Ovary (tissue), 9 donors: ENCODE results near the gene KRTAP9-6. TPM values are rescaled to one million over a fixed set of nuclear protein-coding genes. Genes with fewer than 3 reads are reported as not detected.

Source experiments
- DNase-seq, 5 donors: peaks; one replicate each; pipeline ENCODE4 v3.0.0-alpha.2; 2019 to 2020
- H3K27ac ChIP-seq, 2 donors: fragments of 200-600 bp; one replicate each; pipeline versions ENCODE4 v1.5.1 to v1.8.0; 2019 to 2022
- H3K27me3 ChIP-seq: fragments of 200-600 bp; one replicate; pipeline ENCODE4 v1.8.0; 2022
- H3K36me3 ChIP-seq: fragments of 200-600 bp; sonication (generic); one replicate; pipeline ENCODE4 v1.5.1; 2019
- H3K4me1 ChIP-seq: one replicate; pipeline ENCODE4 v1.8.1; 2013; ENCODE audit warnings: mild to moderate bottlenecking, moderate library complexity; ENCODE audit not compliant: insufficient read depth
- H3K4me3 ChIP-seq: fragments of 200-600 bp; sonication (generic); one replicate; pipeline ENCODE4 v1.5.1; 2017
- H3K9me3 ChIP-seq, 2 donors: fragments of 200-600 bp in 1 of 2; sonication (generic) in 1 of 2; one replicate each; pipeline versions ENCODE4 v1.5.1 to v1.8.1; 2013 to 2019; ENCODE audit warnings: mild to moderate bottlenecking in 1 of 2, moderate library complexity in 1 of 2
- EP300 ChIP-seq: sonication (generic); formaldehyde crosslinking; IDR thresholded peaks from one replicate; pipeline ENCODE4 v1.6.1; 2017; ENCODE audit warnings: antibody characterized with exemption
- POLR2A ChIP-seq: fragments of 450-650 bp; IDR thresholded peaks from one replicate; pipeline ENCODE4 v1.6.1; 2017; ENCODE audit warnings: antibody characterized with exemption, mild to moderate bottlenecking, moderate library complexity
- WGBS, 3 donors: extraction: QIAGEN DNeasy Blood & Tissue Kit in 1 of 3; methylation state at CpG; one replicate each; pipeline versions ENCODE4 v1.1.5 to v1.1.7; 2013 to 2017; 5-methylcytosine and 5-hydroxymethylcytosine counted together
- intact Hi-C, 4 donors: fragments of 100-400 bp; cut with DNase I; formaldehyde crosslinking; loops; one replicate each; pipeline versions ENCODE4 v1.11.0 to v1.15.1; 2022 to 2023
- polyA plus RNA-seq, 2 donors: library from polyadenylated mRNA; stranded (reverse); fragments of 200-250 nt in 1 of 2; fragments of 350-450 nt in 1 of 2; fragmentation: Illumina TruSeq in 1 of 2; extraction: RNeasy Lipid Tissue Mini Kit (QIAGEN cat#74804) in 1 of 2; gene quantifications; one replicate each; pipeline ENCODE4 v1.2.3, GENCODE V29; 2013 to 2014
- total RNA-seq, 7 donors: library from RNA; depleted of rRNA in 2 of 7; stranded (reverse); fragments of >200 nt in 2 of 7; fragmentation: NEBNext Ultra II Directional in 3 of 7; extraction: Animal tissue kit (Norgen Biotek cat#: 25700) in 3 of 7; gene quantifications; one replicate each; pipeline versions ENCODE4 v1.1.0 to v1.2.4, GENCODE V29; 2016 to 2023
- TF ChIP-seq, protein P1 (sequence below), 3 donors: fragments of 450-650 bp in 2 of 3; fragments of 200-600 bp in 1 of 3; IDR thresholded peaks; one replicate each; pipeline versions ENCODE4 v1.5.1 to v1.8.0; 2016 to 2022; ENCODE audit warnings: antibody characterized with exemption in 3 of 3, mild to moderate bottlenecking in 1 of 3
- donor health status: DM: no; HTN: no; CAD: no; lungs with moderate emphysema.
- donor health status: DM: no; HTN: no; CAD: no.
- donor health status: Bipolar disorder and iron deficiency.
- donor health status: DM: yes; HTN: yes; CAD: no.
- donor health status: DM: no; HTN: no; CAD: no.
- donor health status: DM: yes; HTN: yes; CAD: no.

Gene KRTAP9-6
- total and polyA plus RNA-seq, 9 donors: not detected

DNA sequence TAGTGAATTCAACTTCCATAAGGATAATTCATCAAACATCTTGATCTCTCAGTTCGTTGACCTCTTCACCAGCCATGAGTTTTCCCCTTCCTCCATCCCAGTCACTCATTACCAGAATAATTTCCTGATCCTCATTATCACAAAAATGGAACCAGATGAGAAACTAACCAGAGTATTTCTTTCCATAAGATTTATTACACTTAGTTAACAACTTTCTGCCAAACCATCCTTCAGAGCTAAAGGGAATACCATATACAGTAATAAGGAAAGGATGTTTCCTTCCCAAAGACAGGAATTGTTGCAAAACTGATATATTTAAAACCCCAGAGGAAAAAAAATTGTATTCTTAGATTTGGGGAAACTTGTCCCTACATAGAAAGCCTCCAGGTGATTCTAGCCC lies 28.8 kb downstream of the KRTAP9-6 start:
- Histone ChIP-seq H3K4me3 (no peak overlapping the region), H3K36me3 (no peaks in the 10 kb centered on the region), H3K27ac (no peak overlapping the region), H3K27me3 (no peaks in the 10 kb centered on the region), H3K9me3 (no peaks in the 10 kb centered on the region), H3K4me1 (no peaks in the 10 kb centered on the region)
- WGBS, 3 donors: 83 to 89% (median 88%) methylated on average over 1 of the region's 1 CpG
- TF ChIP-seq POLR2A: no peak
- TF ChIP-seq EP300: no peak
- TF ChIP-seq, protein P1, sequence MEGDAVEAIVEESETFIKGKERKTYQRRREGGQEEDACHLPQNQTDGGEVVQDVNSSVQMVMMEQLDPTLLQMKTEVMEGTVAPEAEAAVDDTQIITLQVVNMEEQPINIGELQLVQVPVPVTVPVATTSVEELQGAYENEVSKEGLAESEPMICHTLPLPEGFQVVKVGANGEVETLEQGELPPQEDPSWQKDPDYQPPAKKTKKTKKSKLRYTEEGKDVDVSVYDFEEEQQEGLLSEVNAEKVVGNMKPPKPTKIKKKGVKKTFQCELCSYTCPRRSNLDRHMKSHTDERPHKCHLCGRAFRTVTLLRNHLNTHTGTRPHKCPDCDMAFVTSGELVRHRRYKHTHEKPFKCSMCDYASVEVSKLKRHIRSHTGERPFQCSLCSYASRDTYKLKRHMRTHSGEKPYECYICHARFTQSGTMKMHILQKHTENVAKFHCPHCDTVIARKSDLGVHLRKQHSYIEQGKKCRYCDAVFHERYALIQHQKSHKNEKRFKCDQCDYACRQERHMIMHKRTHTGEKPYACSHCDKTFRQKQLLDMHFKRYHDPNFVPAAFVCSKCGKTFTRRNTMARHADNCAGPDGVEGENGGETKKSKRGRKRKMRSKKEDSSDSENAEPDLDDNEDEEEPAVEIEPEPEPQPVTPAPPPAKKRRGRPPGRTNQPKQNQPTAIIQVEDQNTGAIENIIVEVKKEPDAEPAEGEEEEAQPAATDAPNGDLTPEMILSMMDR (IDR thresholded peaks at IDR 0.05): no peak
- intact Hi-C loops: no loop called here
- no peak for DNase-seq

DNA sequence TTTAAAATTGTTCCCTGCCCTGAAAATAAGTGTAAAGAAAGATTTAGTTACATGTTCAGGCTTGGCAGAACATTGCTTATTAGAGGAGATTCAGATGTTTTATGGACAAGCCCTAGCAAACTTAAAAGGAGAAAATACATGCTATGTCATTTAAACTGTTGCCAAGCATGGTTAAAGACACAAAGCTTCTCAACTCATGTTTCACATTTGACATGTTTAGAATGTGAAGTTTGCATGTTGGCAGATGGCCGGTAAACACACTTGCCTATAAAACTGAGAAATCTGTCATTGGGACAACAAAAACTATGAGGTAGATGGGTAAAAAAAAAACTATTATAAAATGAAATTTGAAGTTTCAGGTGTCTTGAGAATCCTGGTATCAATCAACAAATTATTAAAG lies 31.7 kb downstream of the KRTAP9-6 start:
- Histone ChIP-seq H3K4me3 (no peak overlapping the region), H3K27me3 (no peaks in the 10 kb centered on the region), H3K27ac (no peak overlapping the region), H3K4me1 (no peaks in the 10 kb centered on the region), H3K36me3 (no peaks in the 10 kb centered on the region), H3K9me3 (no peaks in the 10 kb centered on the region)
- DNase-seq: no peak
- intact Hi-C loops: no loop called here
- 31 to 56% (median 54%) methylated on average over 1 of the region's 1 CpG for WGBS, 3 donors
- TF ChIP-seq, protein P1 (IDR thresholded peaks at IDR 0.05): no peak
- no peak for TF ChIP-seq EP300

DNA sequence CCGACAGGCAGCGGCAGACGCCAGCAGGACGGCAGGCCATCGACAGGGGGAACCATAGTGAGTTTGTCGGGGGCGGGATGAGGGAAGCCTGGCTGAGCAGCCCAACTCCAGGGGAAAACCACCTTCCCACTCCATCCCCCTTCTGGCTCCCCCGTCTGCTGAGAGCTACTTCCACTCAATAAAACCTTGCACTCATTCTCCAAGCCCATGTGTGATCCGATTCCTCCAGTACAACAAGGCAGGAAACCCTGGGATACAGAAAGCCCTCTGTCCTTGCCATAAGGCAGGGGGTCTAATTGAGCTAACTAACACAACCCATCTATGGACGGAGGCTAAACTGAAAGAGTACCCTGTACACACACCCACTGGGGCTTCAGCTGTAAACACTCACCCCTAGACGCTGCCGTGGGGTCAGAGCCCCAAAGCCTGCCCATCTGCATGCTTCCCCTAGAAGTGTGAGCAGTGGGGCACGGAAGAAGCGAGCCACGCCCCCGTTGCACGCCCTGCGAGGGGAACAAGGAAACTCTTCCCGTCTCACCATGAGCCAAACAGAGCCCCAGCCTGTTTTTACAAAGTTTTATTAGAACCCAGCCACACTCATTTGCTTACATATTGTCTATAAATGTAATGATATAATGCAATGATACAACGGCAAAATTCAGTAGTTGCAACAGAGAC lies 33.4 kb downstream of the KRTAP9-6 start:
- intact Hi-C loops: no loop called here
- Histone ChIP-seq H3K27ac (no peak overlapping the region), H3K27me3 (no peaks in the 10 kb centered on the region), H3K36me3 (no peaks in the 10 kb centered on the region), H3K9me3 (no peaks in the 10 kb centered on the region), H3K4me1 (no peaks in the 10 kb centered on the region), H3K4me3 (no peak overlapping the region)
- WGBS, 3 donors: 91 to 92% (median 91%) methylated on average over 20 of the region's 20 CpGs
- TF ChIP-seq, protein P1 (IDR thresholded peaks at IDR 0.05): no peak
- TF ChIP-seq EP300 (no peak), POLR2A (no peak)
- DNase-seq: no peak

DNA sequence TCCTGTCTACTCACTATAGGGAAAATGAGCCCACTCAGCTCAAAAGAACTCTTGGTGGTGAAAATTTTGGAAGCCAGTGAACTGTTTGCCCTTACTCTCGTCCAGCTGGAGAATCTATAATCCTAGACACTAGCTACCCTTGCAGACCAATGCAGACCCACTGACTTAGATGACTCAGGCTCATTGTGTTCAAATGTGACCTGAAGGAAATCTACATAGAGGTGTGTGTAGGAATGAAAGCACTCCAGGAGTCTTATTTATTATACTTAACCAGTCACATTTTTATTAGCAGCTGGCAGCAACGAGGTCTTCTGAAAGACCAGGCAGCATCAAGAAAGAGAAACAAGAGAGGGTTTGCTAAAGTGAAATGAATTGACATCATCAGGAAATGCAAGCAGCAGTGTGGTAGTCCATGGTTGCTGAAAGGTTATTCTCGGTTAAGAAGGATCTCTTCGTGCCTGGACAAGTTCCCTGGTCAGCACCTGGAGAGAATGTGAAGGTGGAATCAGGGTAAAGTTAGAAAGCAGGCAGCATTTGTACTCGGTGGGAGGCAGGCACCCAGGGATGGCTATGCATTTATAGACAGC lies 36.1 kb downstream of the KRTAP9-6 start:
- no peak for DNase-seq
- H3K4me3 ChIP-seq: no peak overlapping the region
- H3K27ac ChIP-seq: no peak overlapping the region
- TF ChIP-seq EP300 (no peak), POLR2A (no peak)
- TF ChIP-seq, protein P1 (IDR thresholded peaks at IDR 0.05): no peak
- intact Hi-C loops: no loop called here
- no peaks in the 10 kb centered on the region for H3K27me3 ChIP-seq
- 70 to 79% (median 76%) methylated on average over 5 of the region's 5 CpGs for WGBS, 3 donors
- H3K4me1 ChIP-seq: no peaks in the 10 kb centered on the region
- H3K9me3 ChIP-seq: no peaks in the 10 kb centered on the region
- H3K36me3 ChIP-seq: no peaks in the 10 kb centered on the region
